Glutamatergic neuron (in vitro differentiated cells): ENCODE results near the gene ADARB2. TPM values are rescaled to one million over a fixed set of nuclear protein-coding genes. Genes with fewer than 3 reads are reported as not detected.
"Not testable (repeated sequence)": the region's sequence is repeated elsewhere in the genome, so short reads cannot be mapped to it uniquely, and the experiment has no call there.

Experiments
- DNase-seq: peaks from one replicate; pipeline ENCODE4 v3.0.0; 2022
- H3K27ac Mint-ChIP-seq: one replicate; pipeline ENCODE4 v1.8.0; 2020; ENCODE audit warnings: mild to moderate bottlenecking, mixed read lengths, inconsistent platforms; ENCODE audit not compliant: unreplicated experiment
- H3K27me3 Mint-ChIP-seq: one replicate; pipeline ENCODE4 v1.8.0; 2020; ENCODE audit warnings: mild to moderate bottlenecking, moderate library complexity, mixed read lengths, inconsistent platforms; ENCODE audit not compliant: unreplicated experiment
- H3K36me3 Mint-ChIP-seq: one replicate; pipeline ENCODE4 v1.8.0; 2020; ENCODE audit warnings: mild to moderate bottlenecking, mixed read lengths, inconsistent platforms; ENCODE audit not compliant: unreplicated experiment
- H3K4me1 Mint-ChIP-seq: one replicate; pipeline ENCODE4 v1.8.0; 2020; ENCODE audit warnings: mild to moderate bottlenecking, low read depth, mixed read lengths, inconsistent platforms; ENCODE audit not compliant: unreplicated experiment
- H3K4me3 Mint-ChIP-seq: one replicate; pipeline ENCODE4 v1.8.0; 2020; ENCODE audit warnings: mild to moderate bottlenecking, mixed read lengths, inconsistent platforms; ENCODE audit not compliant: unreplicated experiment
- H3K9me3 Mint-ChIP-seq: one replicate; pipeline ENCODE4 v1.8.0; 2020; ENCODE audit warnings: mild to moderate bottlenecking, moderate library complexity, mixed read lengths, inconsistent platforms; ENCODE audit not compliant: unreplicated experiment
- total RNA-seq: library from RNA; stranded (reverse); fragmentation: NEBNext Ultra II Directional; extraction: Animal tissue kit (Norgen Biotek cat#: 25700); gene quantifications from one replicate; pipeline ENCODE4 v1.2.1, GENCODE V29; 2021; ENCODE audit not compliant: unreplicated experiment
- TF ChIP-seq, protein P1 (sequence below): fragments of 200-600 bp; sonication (generic); IDR thresholded peaks from one replicate; pipeline ENCODE4 v1.5.0; 2021; ENCODE audit not compliant: partially characterized antibody, unreplicated experiment

The ADARB2 gene
- total RNA-seq, 1 donor from 2014 or later = 20.6 TPM

DNA sequence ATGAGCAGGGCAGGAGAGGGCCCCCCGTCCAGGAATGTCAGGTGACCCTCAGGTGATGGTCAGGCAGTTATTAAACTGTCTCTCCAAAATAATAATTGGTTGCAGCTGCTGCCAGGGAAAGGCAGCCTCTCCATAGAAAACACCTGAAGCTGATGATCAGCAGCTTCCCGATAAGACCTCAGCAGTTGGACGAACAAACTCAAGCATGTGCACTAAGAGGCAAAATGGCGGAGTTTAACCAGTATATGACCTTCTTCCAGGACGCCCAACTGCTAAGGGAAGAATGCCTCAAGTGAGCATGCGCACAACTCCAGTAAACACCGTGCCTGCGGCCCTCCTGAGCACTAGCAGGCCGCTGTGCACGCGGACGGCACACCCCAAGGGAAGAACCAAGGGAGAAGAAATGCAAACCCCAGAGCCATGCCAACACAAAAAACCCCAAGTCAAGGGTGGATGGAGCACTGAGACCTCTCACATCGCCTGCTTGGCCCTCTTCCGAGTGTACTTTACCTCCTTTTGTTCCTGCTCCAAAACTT is 38.9 kb upstream of the ADARB2 start:
- Mint-ChIP-seq H3K27me3 (peaks cover 5% of the 10 kb centered on the region), H3K4me1 (peaks cover 8% of the 10 kb centered on the region), H3K36me3 (peaks cover 18% of the 10 kb centered on the region), H3K27ac (no peak overlapping the region), H3K9me3 (peaks cover 9% of the 10 kb centered on the region), H3K4me3 (no peak overlapping the region)
- TF ChIP-seq, protein P1, sequence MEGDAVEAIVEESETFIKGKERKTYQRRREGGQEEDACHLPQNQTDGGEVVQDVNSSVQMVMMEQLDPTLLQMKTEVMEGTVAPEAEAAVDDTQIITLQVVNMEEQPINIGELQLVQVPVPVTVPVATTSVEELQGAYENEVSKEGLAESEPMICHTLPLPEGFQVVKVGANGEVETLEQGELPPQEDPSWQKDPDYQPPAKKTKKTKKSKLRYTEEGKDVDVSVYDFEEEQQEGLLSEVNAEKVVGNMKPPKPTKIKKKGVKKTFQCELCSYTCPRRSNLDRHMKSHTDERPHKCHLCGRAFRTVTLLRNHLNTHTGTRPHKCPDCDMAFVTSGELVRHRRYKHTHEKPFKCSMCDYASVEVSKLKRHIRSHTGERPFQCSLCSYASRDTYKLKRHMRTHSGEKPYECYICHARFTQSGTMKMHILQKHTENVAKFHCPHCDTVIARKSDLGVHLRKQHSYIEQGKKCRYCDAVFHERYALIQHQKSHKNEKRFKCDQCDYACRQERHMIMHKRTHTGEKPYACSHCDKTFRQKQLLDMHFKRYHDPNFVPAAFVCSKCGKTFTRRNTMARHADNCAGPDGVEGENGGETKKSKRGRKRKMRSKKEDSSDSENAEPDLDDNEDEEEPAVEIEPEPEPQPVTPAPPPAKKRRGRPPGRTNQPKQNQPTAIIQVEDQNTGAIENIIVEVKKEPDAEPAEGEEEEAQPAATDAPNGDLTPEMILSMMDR = no peak
- no peak for DNase-seq

DNA sequence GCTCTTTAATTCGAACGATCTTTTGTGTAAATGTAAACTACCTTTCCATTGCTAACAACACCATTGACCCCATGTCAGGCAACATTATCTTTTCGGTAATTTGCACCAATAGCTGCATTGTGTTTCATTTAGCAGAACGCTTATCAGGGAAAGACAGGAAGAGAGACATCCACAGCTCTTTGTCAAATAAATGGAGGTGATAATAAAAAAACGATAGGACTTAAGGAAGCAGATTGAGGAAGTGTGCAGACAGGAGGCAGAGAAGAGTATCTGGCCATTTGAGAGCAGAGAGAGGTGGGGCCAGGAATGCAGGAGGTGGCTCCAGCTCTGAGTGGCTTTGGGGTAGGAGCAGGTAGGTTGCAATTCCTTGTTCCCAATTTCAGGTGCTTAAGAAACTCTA is 37.5 kb upstream of the ADARB2 start:
- Mint-ChIP-seq H3K9me3 (peaks cover 6% of the 10 kb centered on the region), H3K27ac (no peak overlapping the region), H3K4me1 (peaks cover 3% of the 10 kb centered on the region), H3K27me3 (peaks cover 2% of the 10 kb centered on the region), H3K4me3 (no peak overlapping the region), H3K36me3 (peaks cover 18% of the 10 kb centered on the region)
- TF ChIP-seq, protein P1 = no peak
- DNase-seq = no peak

DNA sequence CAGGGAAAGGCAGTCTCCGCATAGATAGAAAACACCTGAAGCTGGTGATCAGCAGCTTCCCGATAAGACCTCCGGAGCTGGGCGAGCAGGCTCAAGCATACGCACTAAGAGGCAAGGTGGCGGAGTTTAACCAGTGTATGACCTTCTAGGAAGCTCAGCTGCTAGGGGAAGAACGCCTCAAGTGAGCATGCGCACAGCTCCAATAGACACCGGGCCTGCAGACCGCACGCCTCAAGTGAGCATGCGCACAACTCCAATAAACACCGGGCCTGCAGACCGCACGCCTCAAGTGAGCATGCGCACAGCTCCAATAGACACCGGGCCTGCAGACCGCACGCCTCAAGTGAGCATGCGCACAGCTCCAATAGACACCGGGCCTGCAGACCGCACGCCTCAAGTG is 35.9 kb upstream of the ADARB2 start:
- H3K36me3 Mint-ChIP-seq = peaks cover 12% of the 10 kb centered on the region
- not testable (repeated sequence) for DNase-seq, H3K27me3 Mint-ChIP-seq, H3K4me3 Mint-ChIP-seq, H3K4me1 Mint-ChIP-seq, H3K27ac Mint-ChIP-seq, H3K9me3 Mint-ChIP-seq

DNA sequence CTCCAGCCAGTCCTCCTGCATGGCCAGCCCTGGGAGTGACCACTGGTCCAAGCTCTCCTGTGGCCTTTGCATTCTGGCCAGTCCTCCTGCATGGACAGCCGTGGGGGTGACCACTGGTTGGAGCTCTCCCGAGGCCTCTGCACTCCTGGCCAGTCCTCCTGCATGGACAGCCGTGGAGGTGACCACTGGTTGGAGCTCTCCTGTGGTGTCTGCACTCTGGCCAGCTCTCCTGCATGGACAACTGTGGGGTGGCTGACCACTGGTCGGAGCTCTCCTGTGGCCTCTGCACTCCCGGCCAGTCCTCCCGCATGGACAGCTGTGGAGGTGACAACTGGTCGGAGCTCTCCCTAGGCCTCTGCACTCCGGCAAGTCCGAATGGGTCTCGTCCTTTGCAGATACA is 28.7 kb upstream of the ADARB2 start:
- Mint-ChIP-seq H3K27ac (no peak overlapping the region), H3K4me3 (no peak overlapping the region)

DNA sequence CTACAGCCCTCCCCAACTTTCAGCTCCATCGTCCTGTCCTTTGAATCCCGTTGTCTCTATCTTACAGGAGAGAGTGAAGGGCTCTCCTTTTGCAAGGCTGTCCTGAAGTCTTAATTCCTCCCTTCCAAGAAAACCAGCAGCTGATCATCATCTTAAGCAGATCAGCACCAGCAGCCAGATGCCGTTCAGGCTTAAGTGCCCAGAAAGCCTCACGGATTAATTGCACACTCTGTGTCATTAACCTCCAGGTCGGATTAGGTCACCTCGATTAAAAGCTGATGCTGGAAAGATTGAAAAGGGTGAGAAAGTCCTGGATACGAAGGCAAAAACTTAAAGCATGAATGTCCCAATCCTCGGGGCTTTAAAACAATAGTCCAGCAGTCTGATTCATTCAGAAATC is 24.8 kb upstream of the ADARB2 start:
- Mint-ChIP-seq H3K9me3 (peaks cover 7% of the 10 kb centered on the region), H3K4me3 (peak overlapping the region; percentile 52), H3K27ac (peak overlapping the region; percentile 88), H3K27me3 (peaks cover 3% of the 10 kb centered on the region), H3K36me3 (peaks cover 19% of the 10 kb centered on the region), H3K4me1 (peaks cover 9% of the 10 kb centered on the region)
- no peak for DNase-seq
- TF ChIP-seq, protein P1 = no peak

More for the DNA sequence above, 28.7 kb upstream of the ADARB2 start:
- Mint-ChIP-seq H3K36me3 (no peaks in the 10 kb centered on the region), H3K27me3 (peaks cover 3% of the 10 kb centered on the region), H3K4me1 (peaks cover 9% of the 10 kb centered on the region), H3K9me3 (peaks cover 2% of the 10 kb centered on the region)
- TF ChIP-seq, protein P1 = no peak
- DNase-seq = no peak
